Panc1 (cell line): Measurements from ENCODE around the gene ZNF580. TPM values are rescaled to one million over a fixed set of nuclear protein-coding genes. Genes with fewer than 3 reads are reported as not detected.

ENCODE experiments used
- ATAC-seq: fragments of 200-7000 bp; cut with Tn5 transposase; 2 replicates; pipeline ENCODE4 v1.9.1; 2020; ENCODE audit warnings: mild to moderate bottlenecking, moderate library complexity
- BruUV-seq: library from RNA; stranded (reverse); fragments of 400-500 nt; replicated peaks from 2 replicates; lab custom pipeline; 2021; lab: Mats Ljungman, UMichigan
- CTCF ChIA-PET: fragments of 300-600 bp; sonication (Branson Sonifier 250); formaldehyde crosslinking; loops from one replicate; lab custom pipeline; 2022; ENCODE audit warnings: antibody characterized with exemption; lab: Charles Lee
- POLR2A ChIA-PET: fragments of 300-600 bp; sonication (Branson Sonifier 250); formaldehyde crosslinking; loops from one replicate; lab custom pipeline; 2022; ENCODE audit warnings: antibody characterized with exemption; lab: Charles Lee
- DNase-seq: peaks from one replicate; pipeline ENCODE4 v3.0.0-alpha.2; 2010; ENCODE audit warnings: low read depth, low spot score
- H3K27ac ChIP-seq: 2 replicates; pipeline ENCODE4 v1.5.1; 2011; ENCODE audit warnings: mild to moderate bottlenecking, low read length, inconsistent platforms
- H3K27me3 ChIP-seq: fragments of 200-500 bp; sonication (Bioruptor generic); 2 replicates; pipeline ENCODE4 v1.6.0; 2014; ENCODE audit warnings: low read length, inconsistent platforms; ENCODE audit not compliant: control insufficient read depth, insufficient read depth
- H3K36me3 ChIP-seq: fragments of 200-500 bp; sonication (Bioruptor generic); 2 replicates; pipeline ENCODE4 v1.5.1; 2014; ENCODE audit warnings: inconsistent platforms, mild to moderate bottlenecking, low read length, moderate library complexity; ENCODE audit not compliant: control insufficient read depth, insufficient read depth
- H3K4me1 ChIP-seq: 2 replicates; pipeline ENCODE4 v1.5.1; 2011; ENCODE audit warnings: inconsistent platforms, mild to moderate bottlenecking, low read length, moderate library complexity; ENCODE audit not compliant: control insufficient read depth, insufficient read depth
- H3K4me3 ChIP-seq, 2 experiments: 2 replicates each; pipeline ENCODE4 v1.5.1; 2011 to 2012; ENCODE audit warnings: low read depth in 2 of 2, low read length in 2 of 2, mild to moderate bottlenecking in 2 of 2, inconsistent platforms in 1 of 2, moderate library complexity in 1 of 2
- H3K9me3 ChIP-seq: fragments of 200-500 bp; sonication (Bioruptor generic); 2 replicates; pipeline ENCODE4 v1.5.1; 2014; ENCODE audit warnings: low read depth, mild to moderate bottlenecking, inconsistent platforms, low read length, moderate library complexity; ENCODE audit not compliant: control insufficient read depth, insufficient read depth
- POLR2AphosphoS5 ChIP-seq: IDR thresholded peaks from 2 replicates; pipeline ENCODE4 v1.6.1; 2012; ENCODE audit warnings: mild to moderate bottlenecking, low read depth, low read length, moderate library complexity
- SIN3A ChIP-seq: IDR thresholded peaks from 2 replicates; pipeline ENCODE4 v1.6.1; 2012; ENCODE audit warnings: low read depth, mild to moderate bottlenecking, low read length, moderate library complexity, borderline replicate concordance; ENCODE audit not compliant: insufficient read depth
- TCF7L2 ChIP-seq: IDR thresholded peaks from 2 replicates; pipeline ENCODE4 v1.6.1; 2011; ENCODE audit warnings: mild to moderate bottlenecking, low read depth, low read length, inconsistent platforms
- in situ Hi-C: cut with HindIII; loops from 2 replicates; pipeline ENCODE4 v1.10.0; 2016; ENCODE audit warnings: low sequenced_read_pairs, low pct_unique_long_range_greater_than_20kb
- intact Hi-C: fragments of 100-400 bp; cut with micrococcal nuclease; formaldehyde crosslinking; loops from one replicate; pipeline ENCODE4 v1.10.0; 2022; ENCODE audit not compliant: unreplicated experiment
- total RNA-seq: library from RNA; stranded (reverse); gene quantifications from one replicate; pipeline ENCODE4 v1.2.1, GENCODE V29; 2021; ENCODE audit not compliant: unreplicated experiment
- TF ChIP-seq, protein P1 (sequence below), 2 experiments: IDR thresholded peaks; 2 replicates each; pipeline ENCODE4 v1.6.1; 2011 to 2012; ENCODE audit warnings: low read depth in 2 of 2, control low read depth in 1 of 2, low read length in 1 of 2, mild to moderate bottlenecking in 1 of 2, moderate library complexity in 1 of 2; ENCODE audit not compliant: insufficient read depth in 1 of 2
- TF ChIP-seq, protein P2 (sequence below): fragments of 450-650 bp; IDR thresholded peaks from 2 replicates; pipeline ENCODE4 v1.5.1; 2017; ENCODE audit warnings: mild to moderate bottlenecking

ZNF580 gene
- total RNA-seq, 1 experiment from 2014 or later, result 58.0 TPM

- BruUV-seq, result no TSS peak
- TF ChIP-seq TCF7L2, result no peak
- TF ChIP-seq, protein P1, sequence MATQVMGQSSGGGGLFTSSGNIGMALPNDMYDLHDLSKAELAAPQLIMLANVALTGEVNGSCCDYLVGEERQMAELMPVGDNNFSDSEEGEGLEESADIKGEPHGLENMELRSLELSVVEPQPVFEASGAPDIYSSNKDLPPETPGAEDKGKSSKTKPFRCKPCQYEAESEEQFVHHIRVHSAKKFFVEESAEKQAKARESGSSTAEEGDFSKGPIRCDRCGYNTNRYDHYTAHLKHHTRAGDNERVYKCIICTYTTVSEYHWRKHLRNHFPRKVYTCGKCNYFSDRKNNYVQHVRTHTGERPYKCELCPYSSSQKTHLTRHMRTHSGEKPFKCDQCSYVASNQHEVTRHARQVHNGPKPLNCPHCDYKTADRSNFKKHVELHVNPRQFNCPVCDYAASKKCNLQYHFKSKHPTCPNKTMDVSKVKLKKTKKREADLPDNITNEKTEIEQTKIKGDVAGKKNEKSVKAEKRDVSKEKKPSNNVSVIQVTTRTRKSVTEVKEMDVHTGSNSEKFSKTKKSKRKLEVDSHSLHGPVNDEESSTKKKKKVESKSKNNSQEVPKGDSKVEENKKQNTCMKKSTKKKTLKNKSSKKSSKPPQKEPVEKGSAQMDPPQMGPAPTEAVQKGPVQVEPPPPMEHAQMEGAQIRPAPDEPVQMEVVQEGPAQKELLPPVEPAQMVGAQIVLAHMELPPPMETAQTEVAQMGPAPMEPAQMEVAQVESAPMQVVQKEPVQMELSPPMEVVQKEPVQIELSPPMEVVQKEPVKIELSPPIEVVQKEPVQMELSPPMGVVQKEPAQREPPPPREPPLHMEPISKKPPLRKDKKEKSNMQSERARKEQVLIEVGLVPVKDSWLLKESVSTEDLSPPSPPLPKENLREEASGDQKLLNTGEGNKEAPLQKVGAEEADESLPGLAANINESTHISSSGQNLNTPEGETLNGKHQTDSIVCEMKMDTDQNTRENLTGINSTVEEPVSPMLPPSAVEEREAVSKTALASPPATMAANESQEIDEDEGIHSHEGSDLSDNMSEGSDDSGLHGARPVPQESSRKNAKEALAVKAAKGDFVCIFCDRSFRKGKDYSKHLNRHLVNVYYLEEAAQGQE (IDR thresholded peaks at IDR 0.05; ENCODE audit: insufficient read depth in 1 of 2, low read depth in 2 of 2, low read length in 1 of 2), result no peak
- TF ChIP-seq POLR2AphosphoS5, result no peak
- TF ChIP-seq, protein P2, sequence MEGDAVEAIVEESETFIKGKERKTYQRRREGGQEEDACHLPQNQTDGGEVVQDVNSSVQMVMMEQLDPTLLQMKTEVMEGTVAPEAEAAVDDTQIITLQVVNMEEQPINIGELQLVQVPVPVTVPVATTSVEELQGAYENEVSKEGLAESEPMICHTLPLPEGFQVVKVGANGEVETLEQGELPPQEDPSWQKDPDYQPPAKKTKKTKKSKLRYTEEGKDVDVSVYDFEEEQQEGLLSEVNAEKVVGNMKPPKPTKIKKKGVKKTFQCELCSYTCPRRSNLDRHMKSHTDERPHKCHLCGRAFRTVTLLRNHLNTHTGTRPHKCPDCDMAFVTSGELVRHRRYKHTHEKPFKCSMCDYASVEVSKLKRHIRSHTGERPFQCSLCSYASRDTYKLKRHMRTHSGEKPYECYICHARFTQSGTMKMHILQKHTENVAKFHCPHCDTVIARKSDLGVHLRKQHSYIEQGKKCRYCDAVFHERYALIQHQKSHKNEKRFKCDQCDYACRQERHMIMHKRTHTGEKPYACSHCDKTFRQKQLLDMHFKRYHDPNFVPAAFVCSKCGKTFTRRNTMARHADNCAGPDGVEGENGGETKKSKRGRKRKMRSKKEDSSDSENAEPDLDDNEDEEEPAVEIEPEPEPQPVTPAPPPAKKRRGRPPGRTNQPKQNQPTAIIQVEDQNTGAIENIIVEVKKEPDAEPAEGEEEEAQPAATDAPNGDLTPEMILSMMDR, result no peak
- no peak for TF ChIP-seq SIN3A
- H3K4me3 ChIP-seq, result no peak overlapping the region
- DNase-seq (no peak), ATAC-seq (no peak)
- intact Hi-C loops (no loop called here), in situ Hi-C loops (no loop called here)
- peaks cover 20% of the 10 kb centered on the region for H3K4me1 ChIP-seq
- ChIA-PET POLR2A (no interaction called here), CTCF (no interaction called here)
- peak overlapping the region; percentile 41; the same call in 1 of the 2 replicates for H3K27ac ChIP-seq
- H3K27me3 ChIP-seq, result no peaks in the 10 kb centered on the region
- peaks cover 5% of the 10 kb centered on the region; the same call in 1 of the 2 replicates for H3K36me3 ChIP-seq
- H3K9me3 ChIP-seq, result no peaks in the 10 kb centered on the region
Observed at GRCh38 chr19:55650602-55651230, 9.9 kb downstream of the ZNF580 start.

- Histone ChIP-seq H3K4me3 (no peak overlapping the region), H3K27ac (no peak overlapping the region), H3K27me3 (no peaks in the 10 kb centered on the region), H3K4me1 (peaks cover 20% of the 10 kb centered on the region), H3K9me3 (no peaks in the 10 kb centered on the region), H3K36me3 (peaks cover 10% of the 10 kb centered on the region; the same call in 1 of the 2 replicates)
- ChIA-PET POLR2A (no interaction called here), CTCF (no interaction called here)
- no TSS peak for BruUV-seq
- ATAC-seq, result no peak
- in situ Hi-C loops, result no loop called here
- DNase-seq, result no peak
- intact Hi-C loops, result no loop called here
- no peak for TF ChIP-seq SIN3A
- TF ChIP-seq, protein P2, result no peak
- TF ChIP-seq, protein P1 (IDR thresholded peaks at IDR 0.05; ENCODE audit: insufficient read depth in 1 of 2, low read depth in 2 of 2, low read length in 1 of 2), result no peak
- TF ChIP-seq POLR2AphosphoS5, result no peak
- no peak for TF ChIP-seq TCF7L2
Observed at GRCh38 chr19:55651236-55651635, 10.4 kb downstream of the ZNF580 start.
